Mammary epithelial cell (primary cell): ENCODE results near the gene LSM14A.

Experiments
- CTCF ChIP-seq, 2 donors: IDR thresholded peaks in 1 of 2; conservative IDR thresholded peaks in 1 of 2; 2 replicates each; pipeline ENCODE4 v1.5.1; 2011 to 2012; ENCODE audit warnings: inconsistent platforms in 2 of 2, low read length in 2 of 2, mild to moderate bottlenecking in 2 of 2, control low read depth in 1 of 2, low read depth in 1 of 2; ENCODE audit not compliant: insufficient read depth in 1 of 2; ENCODE audit errors: extremely low read depth in 1 of 2
- EZH2 ChIP-seq: IDR thresholded peaks from 2 replicates; pipeline ENCODE4 v1.6.1; 2012; ENCODE audit warnings: low read length, inconsistent platforms, borderline replicate concordance

- no peak for TF ChIP-seq CTCF (conservative IDR thresholded peaks at IDR 0.05 in 1 of 2, IDR thresholded peaks at IDR 0.05 in 1 of 2; ENCODE audit: extremely low read depth in 1 of 2, insufficient read depth in 1 of 2, low read depth in 1 of 2, low read length in 2 of 2)
- no peak for TF ChIP-seq EZH2
Measured at GRCh38 chr19:34189917-34190425, 17.7 kb downstream of the LSM14A start.
